ENCODE results near the gene PF4V1.

- TF ChIP-seq CTCF (IDR thresholded peaks at IDR 0.05) = no peak
- TF ChIP-seq POLR2A (IDR thresholded peaks at IDR 0.05) = no peak
- TF ChIP-seq POLR2AphosphoS5 (IDR thresholded peaks at IDR 0.05) = no peak
Measured at GRCh38 chr4:73871511-73872310, 18.6 kb downstream of the PF4V1 start.

Data from breast epithelium (tissue), 3 donors.